CD8-positive, alpha-beta memory T cell (primary cell): Measurements from ENCODE around the gene KLHL35. TPM values are rescaled to one million over a fixed set of nuclear protein-coding genes. Genes with fewer than 3 reads are reported as not detected.

Source experiments
- CTCF ChIA-PET: fragments of 350-600 bp; sonication (Branson Sonifier 250); formaldehyde crosslinking; loops from one replicate; lab custom pipeline; 2021; ENCODE audit warnings: antibody characterized with exemption; lab: Charles Lee
- POLR2A ChIA-PET: fragments of 350-600 bp; sonication (Branson Sonifier 250); formaldehyde crosslinking; loops from one replicate; lab custom pipeline; 2021; ENCODE audit warnings: antibody characterized with exemption; lab: Charles Lee
- DNase-seq, 5 donors: peaks; one replicate each; pipeline versions ENCODE4 v3.0.0 to v3.0.0-alpha.2; 2020 to 2022; ENCODE audit warnings: mixed read lengths in 1 of 5
- H3K27ac ChIP-seq: one replicate; pipeline ENCODE4 v1.7.0; 2013; ENCODE audit warnings: low read depth, mild to moderate bottlenecking, low read length, moderate library complexity
- H3K27me3 ChIP-seq: 2 replicates; pipeline ENCODE4 v1.7.0; 2013; ENCODE audit warnings: low read length, mild to moderate bottlenecking; ENCODE audit not compliant: insufficient read depth, poor library complexity, severe bottlenecking
- H3K36me3 ChIP-seq: 2 replicates; pipeline ENCODE4 v1.7.0; 2013; ENCODE audit warnings: mild to moderate bottlenecking, low read length, moderate library complexity; ENCODE audit not compliant: insufficient read depth
- H3K4me1 ChIP-seq: 2 replicates; pipeline ENCODE4 v1.7.0; 2013; ENCODE audit warnings: mild to moderate bottlenecking, low read length, moderate library complexity; ENCODE audit not compliant: insufficient read depth
- H3K4me3 ChIP-seq: 2 replicates; pipeline ENCODE4 v1.7.0; 2013; ENCODE audit warnings: mild to moderate bottlenecking, low read length
- H3K9me3 ChIP-seq: 2 replicates; pipeline ENCODE4 v1.7.0; 2013; ENCODE audit warnings: mild to moderate bottlenecking, low read length
- H3K27ac Mint-ChIP-seq, 8 donors: one replicate each; pipeline ENCODE4 v1.8.0; 2020 to 2021; ENCODE audit warnings: mixed read lengths in 8 of 8, mild to moderate bottlenecking in 6 of 8, inconsistent platforms in 3 of 8, moderate library complexity in 3 of 8
- H3K27me3 Mint-ChIP-seq, 2 donors: one replicate each; pipeline ENCODE4 v1.8.0; 2020 to 2021; ENCODE audit warnings: mixed read lengths in 2 of 2, mild to moderate bottlenecking in 1 of 2, moderate library complexity in 1 of 2
- H3K36me3 Mint-ChIP-seq, 3 donors: one replicate each; pipeline ENCODE4 v1.8.0; 2020 to 2021; ENCODE audit warnings: mixed read lengths in 3 of 3, inconsistent platforms in 1 of 3, mild to moderate bottlenecking in 1 of 3
- H3K4me1 Mint-ChIP-seq, 3 donors: one replicate each; pipeline ENCODE4 v1.8.0; 2020 to 2021; ENCODE audit warnings: mixed read lengths in 3 of 3, inconsistent platforms in 1 of 3, mild to moderate bottlenecking in 1 of 3
- H3K4me3 Mint-ChIP-seq, 7 donors: one replicate each; pipeline ENCODE4 v1.8.0; 2020 to 2021; ENCODE audit warnings: mixed read lengths in 7 of 7, mild to moderate bottlenecking in 6 of 7, moderate library complexity in 4 of 7, inconsistent platforms in 2 of 7
- H3K9me3 Mint-ChIP-seq, 5 donors: one replicate each; pipeline ENCODE4 v1.8.0; 2020 to 2022; ENCODE audit warnings: mixed read lengths in 5 of 5, mild to moderate bottlenecking in 3 of 5, moderate library complexity in 2 of 5, inconsistent platforms in 1 of 5
- polyA plus RNA-seq: library from polyadenylated mRNA; unstranded; fragments of 300-500 nt; fragmentation: Illumina TruSeq; gene quantifications from one replicate; pipeline ENCODE4 v1.2.3, GENCODE V29; 2021
- total RNA-seq, 2 experiments: library from RNA; stranded (reverse); gene quantifications; one replicate each; pipeline ENCODE4 v1.2.3, GENCODE V29; 2021

Gene KLHL35
- total and polyA plus RNA-seq, 3 experiments from 2014 or later: 0.37 to 0.83 (median 0.44) TPM

DNA sequence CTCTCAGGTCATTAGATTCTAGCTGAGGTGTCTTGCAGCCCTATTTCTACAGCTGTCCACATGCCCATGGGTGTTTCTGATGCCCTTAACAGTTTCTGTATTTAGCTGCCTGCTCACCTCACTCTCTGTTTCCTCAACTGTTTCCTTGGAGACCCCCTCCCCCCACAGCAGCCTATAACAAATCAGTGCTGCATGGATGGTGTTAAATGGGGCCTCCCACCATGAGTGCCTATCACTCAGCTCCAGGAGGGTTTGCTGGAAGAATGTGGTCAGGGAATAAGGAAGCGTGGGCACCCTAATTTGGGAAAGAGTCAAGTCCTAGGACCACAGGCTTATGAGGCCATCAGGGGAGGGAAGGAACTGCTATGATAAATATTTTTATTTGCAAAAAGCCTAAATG lies 8.6 kb downstream of the KLHL35 start:
- H3K9me3 Mint-ChIP-seq: peaks cover 0 to 3% (median 0%) of the 10 kb centered on the region in 5 donors
- CTCF ChIA-PET: interaction anchor here (1.4 kb wide), 1 partner anchor 16 kb away, joined by 4 read pairs; no protein-coding TSS in a partner anchor
- no peak for DNase-seq
- peak overlapping the region in 2 of 8 donors; percentile 7 to 70 for H3K27ac Mint-ChIP-seq
- Histone ChIP-seq H3K27me3 (no peaks in the 10 kb centered on the region), H3K9me3 (no peaks in the 10 kb centered on the region), H3K4me3 (no peak overlapping the region), H3K36me3 (peaks cover 8% of the 10 kb centered on the region), H3K27ac (no peak overlapping the region), H3K4me1 (peaks cover 2% of the 10 kb centered on the region)
- H3K36me3 Mint-ChIP-seq: peaks cover 0 to 22% (median 0%) of the 10 kb centered on the region in 3 donors
- H3K4me3 Mint-ChIP-seq: no peak overlapping the region
- H3K27me3 Mint-ChIP-seq: peaks cover 10 to 13% of the 10 kb centered on the region in 2 donors
- POLR2A ChIA-PET: no interaction called here
- peaks cover 8 to 15% (median 14%) of the 10 kb centered on the region in 3 donors for H3K4me1 Mint-ChIP-seq

GRCh38 chr11:75423721-75424120 lies 9.3 kb downstream of the KLHL35 start:
- DNase-seq: no peak
- Histone ChIP-seq H3K36me3 (peaks cover 8% of the 10 kb centered on the region), H3K4me3 (no peak overlapping the region), H3K27ac (no peak overlapping the region), H3K4me1 (no peaks in the 10 kb centered on the region), H3K9me3 (no peaks in the 10 kb centered on the region), H3K27me3 (no peaks in the 10 kb centered on the region)
- peaks cover under 1 to 9% (median 7%) of the 10 kb centered on the region in 3 donors for H3K4me1 Mint-ChIP-seq
- peaks cover 3 to 6% of the 10 kb centered on the region in 2 donors for H3K27me3 Mint-ChIP-seq
- POLR2A ChIA-PET: no interaction called here
- no peak overlapping the region for H3K4me3 Mint-ChIP-seq
- peak overlapping the region in 2 of 8 donors; percentile 7 to 26 for H3K27ac Mint-ChIP-seq
- H3K9me3 Mint-ChIP-seq: no peaks in the 10 kb centered on the region
- CTCF ChIA-PET: interaction anchor here (1.4 kb wide), 1 partner anchor 16 kb away, joined by 4 read pairs; no protein-coding TSS in a partner anchor
- H3K36me3 Mint-ChIP-seq: peaks cover 0 to 22% (median 0%) of the 10 kb centered on the region in 3 donors

DNA sequence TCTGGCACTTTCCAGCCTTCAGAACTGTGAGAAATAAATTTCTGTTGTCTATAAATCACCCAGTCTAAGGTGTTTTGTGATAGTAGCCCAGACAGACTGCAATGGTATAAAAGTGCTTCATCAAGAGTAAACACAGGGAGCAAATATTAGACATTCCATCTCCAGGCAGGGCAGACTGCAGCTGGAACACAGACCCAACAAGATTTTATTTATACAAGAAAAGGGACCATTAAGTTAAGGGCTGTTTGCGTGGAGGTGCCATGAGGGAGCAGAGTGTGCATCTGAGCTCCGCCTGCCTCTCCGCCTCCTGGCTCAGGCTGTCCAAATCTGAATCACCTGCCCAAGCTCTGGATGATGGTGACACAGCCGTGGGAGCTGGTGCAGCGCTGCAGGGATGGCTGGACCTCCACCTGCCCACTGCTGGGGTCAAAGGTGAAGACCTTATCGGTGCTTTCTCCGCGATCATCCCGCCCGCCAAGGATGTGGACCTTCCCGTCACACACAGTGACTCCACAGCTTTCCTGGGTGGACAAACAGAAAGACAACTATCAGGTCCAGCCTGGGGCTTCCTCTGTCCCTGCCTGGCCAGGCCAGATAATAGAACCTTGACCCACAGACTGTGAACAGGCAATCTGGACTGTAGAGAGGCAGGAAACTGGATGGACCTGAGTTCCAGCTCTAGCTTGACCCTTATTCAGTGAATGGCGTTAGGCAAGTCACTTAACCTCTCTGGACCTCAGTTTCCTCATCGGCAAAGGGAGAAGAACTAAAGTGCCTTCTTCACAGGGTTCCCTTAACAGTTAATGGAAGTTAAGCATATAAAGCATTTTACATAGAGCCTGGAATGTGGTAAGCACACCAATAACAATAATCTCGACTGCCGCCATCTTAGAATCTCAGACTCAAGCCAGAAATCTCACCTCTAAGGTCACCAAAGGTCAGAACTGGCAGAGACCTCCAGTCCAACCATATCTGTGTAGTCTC lies 10.5 kb downstream of the KLHL35 start:
- Histone ChIP-seq H3K36me3 (peaks cover 8% of the 10 kb centered on the region), H3K4me3 (no peak overlapping the region), H3K27me3 (no peaks in the 10 kb centered on the region), H3K4me1 (no peaks in the 10 kb centered on the region), H3K9me3 (no peaks in the 10 kb centered on the region), H3K27ac (no peak overlapping the region)
- no peak for DNase-seq
- Mint-ChIP-seq H3K27ac (peak overlapping the region in 3 of 8 donors; percentile 11 to 84 (median 61)), H3K4me3 (no peak overlapping the region), H3K36me3 (peaks cover 0 to 25% (median 0%) of the 10 kb centered on the region in 3 donors), H3K9me3 (no peaks in the 10 kb centered on the region), H3K4me1 (no peaks in the 10 kb centered on the region), H3K27me3 (no peaks in the 10 kb centered on the region)
- ChIA-PET POLR2A (no interaction called here), CTCF (interaction anchor here (1.0 to 1.4 kb wide), 2 partner anchors 15 kb away, joined by 3 to 4 read pairs; no protein-coding TSS in a partner anchor)

DNA sequence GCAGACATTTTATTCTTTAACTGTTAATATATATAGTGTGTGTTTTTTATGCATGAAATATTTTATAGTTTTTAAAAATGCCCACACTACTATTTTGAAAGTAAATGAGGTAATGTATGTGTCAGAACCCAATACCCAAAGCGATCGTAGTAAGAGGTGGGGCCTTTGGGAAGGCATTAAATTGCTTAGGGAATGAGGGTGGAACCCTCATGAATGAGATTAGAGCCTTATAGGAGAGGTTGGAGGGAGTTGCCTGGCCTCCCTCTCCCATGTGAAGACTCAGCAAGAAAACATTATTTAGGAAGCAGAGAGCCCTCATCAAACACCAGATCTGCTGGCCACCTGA lies 11.1 kb downstream of the KLHL35 start:
- no peak overlapping the region for H3K4me3 ChIP-seq
- H3K9me3 Mint-ChIP-seq: no peaks in the 10 kb centered on the region
- H3K36me3 Mint-ChIP-seq: peaks cover 0 to 27% (median 0%) of the 10 kb centered on the region in 3 donors
- no peaks in the 10 kb centered on the region for H3K27me3 ChIP-seq
- H3K4me1 ChIP-seq: no peaks in the 10 kb centered on the region
- H3K36me3 ChIP-seq: peaks cover 8% of the 10 kb centered on the region
- H3K4me1 Mint-ChIP-seq: no peaks in the 10 kb centered on the region
- ChIA-PET POLR2A (no interaction called here), CTCF (interaction anchor here (1.0 kb wide), 1 partner anchor 14 kb away, joined by 3 read pairs; no protein-coding TSS in a partner anchor)
- no peak overlapping the region for H3K27ac ChIP-seq
- DNase-seq: no peak
- no peaks in the 10 kb centered on the region for H3K9me3 ChIP-seq
- H3K27ac Mint-ChIP-seq: peak overlapping the region in 1 of 8 donors; percentile 11
- H3K4me3 Mint-ChIP-seq: no peak overlapping the region
- H3K27me3 Mint-ChIP-seq: no peaks in the 10 kb centered on the region

DNA sequence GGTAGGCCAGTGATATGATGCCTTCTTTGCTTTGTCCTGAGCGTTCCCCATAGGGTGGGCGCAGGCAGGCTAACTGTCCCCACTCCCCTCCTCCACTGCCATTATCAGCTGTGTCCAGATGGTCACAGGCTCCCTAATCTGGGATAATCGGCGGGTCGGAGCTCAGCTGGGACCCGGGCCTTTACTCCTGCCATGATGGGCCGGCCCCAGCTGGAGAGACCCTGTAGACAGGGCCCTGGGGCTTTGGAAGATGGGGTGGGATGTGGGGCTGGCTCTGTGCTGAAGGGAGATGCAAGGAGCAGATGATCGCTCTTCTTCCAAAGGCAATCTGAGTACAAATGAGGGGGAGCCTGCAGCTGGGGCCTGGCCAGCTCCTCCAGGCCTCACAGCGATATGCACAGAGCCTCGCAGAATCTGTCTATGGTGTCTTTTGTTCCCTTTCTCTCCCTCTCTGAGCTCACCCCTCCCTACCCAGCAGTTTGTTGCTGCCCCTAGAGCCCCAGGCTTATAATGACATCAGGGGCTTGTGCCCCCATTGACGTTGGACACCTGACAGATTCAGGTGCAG lies 11.9 kb downstream of the KLHL35 start:
- DNase-seq: no peak

GRCh38 chr11:75420224-75421034 lies 12.6 kb downstream of the KLHL35 start:
- POLR2A ChIA-PET: no interaction called here
- CTCF ChIA-PET: no interaction called here
- no peak overlapping the region for H3K4me3 Mint-ChIP-seq

More for the DNA sequence above, 11.9 kb downstream of the KLHL35 start:
- Histone ChIP-seq H3K27ac (no peak overlapping the region), H3K9me3 (no peaks in the 10 kb centered on the region), H3K4me1 (no peaks in the 10 kb centered on the region), H3K4me3 (no peak overlapping the region), H3K27me3 (no peaks in the 10 kb centered on the region), H3K36me3 (peaks cover 8% of the 10 kb centered on the region)
- no peaks in the 10 kb centered on the region for H3K4me1 Mint-ChIP-seq
- ChIA-PET POLR2A (no interaction called here), CTCF (no interaction called here)
- H3K27me3 Mint-ChIP-seq: no peaks in the 10 kb centered on the region
- no peaks in the 10 kb centered on the region for H3K9me3 Mint-ChIP-seq
- peak overlapping the region in 1 of 8 donors; percentile 7 for H3K27ac Mint-ChIP-seq
- no peak overlapping the region for H3K4me3 Mint-ChIP-seq
- H3K36me3 Mint-ChIP-seq: peaks cover 0 to 31% (median 0%) of the 10 kb centered on the region in 3 donors

GRCh38 chr11:75413864-75414263 lies 19.1 kb downstream of the KLHL35 start:
- CTCF ChIA-PET: interaction anchor here (1.0 to 1.7 kb wide), 6 partner anchors 11 to 115 kb away, joined by 3 to 5 read pairs (median 3); no protein-coding TSS in a partner anchor
- Histone ChIP-seq H3K4me1 (no peaks in the 10 kb centered on the region), H3K27ac (no peak overlapping the region), H3K27me3 (no peaks in the 10 kb centered on the region), H3K9me3 (no peaks in the 10 kb centered on the region), H3K4me3 (no peak overlapping the region), H3K36me3 (peaks cover 13% of the 10 kb centered on the region)
- Mint-ChIP-seq H3K36me3 (peaks cover 0 to 48% (median 7%) of the 10 kb centered on the region in 3 donors), H3K27ac (no peak overlapping the region), H3K4me3 (no peak overlapping the region), H3K9me3 (no peaks in the 10 kb centered on the region), H3K4me1 (peaks cover 0 to 8% (median 2%) of the 10 kb centered on the region in 3 donors), H3K27me3 (no peaks in the 10 kb centered on the region)
- POLR2A ChIA-PET: no interaction called here
- DNase-seq: no peak

More at GRCh38 chr11:75420224-75421034, 12.6 kb downstream of the KLHL35 start:
- Histone ChIP-seq H3K9me3 (no peaks in the 10 kb centered on the region), H3K4me3 (no peak overlapping the region), H3K4me1 (no peaks in the 10 kb centered on the region), H3K27me3 (no peaks in the 10 kb centered on the region), H3K27ac (no peak overlapping the region), H3K36me3 (peaks cover 8% of the 10 kb centered on the region)
- H3K9me3 Mint-ChIP-seq: no peaks in the 10 kb centered on the region
- H3K36me3 Mint-ChIP-seq: peaks cover 0 to 35% (median 0%) of the 10 kb centered on the region in 3 donors
- no peak for DNase-seq
- H3K27me3 Mint-ChIP-seq: no peaks in the 10 kb centered on the region
- no peaks in the 10 kb centered on the region for H3K4me1 Mint-ChIP-seq
- H3K27ac Mint-ChIP-seq: peak overlapping the region in 2 of 8 donors; percentile 43 to 51
